ENCODE results near the gene HRH3.

The HRH3 gene

GRCh38 chr20:62197801-62198200, 22.3 kb downstream of the HRH3 start:
- ATAC-seq (ENCODE audit: low read depth), result no peak
- H3K36me3 Mint-ChIP-seq, result peaks cover 13% of the 10 kb centered on the region
- H3K4me1 Mint-ChIP-seq, result peaks cover 15% of the 10 kb centered on the region

DNA sequence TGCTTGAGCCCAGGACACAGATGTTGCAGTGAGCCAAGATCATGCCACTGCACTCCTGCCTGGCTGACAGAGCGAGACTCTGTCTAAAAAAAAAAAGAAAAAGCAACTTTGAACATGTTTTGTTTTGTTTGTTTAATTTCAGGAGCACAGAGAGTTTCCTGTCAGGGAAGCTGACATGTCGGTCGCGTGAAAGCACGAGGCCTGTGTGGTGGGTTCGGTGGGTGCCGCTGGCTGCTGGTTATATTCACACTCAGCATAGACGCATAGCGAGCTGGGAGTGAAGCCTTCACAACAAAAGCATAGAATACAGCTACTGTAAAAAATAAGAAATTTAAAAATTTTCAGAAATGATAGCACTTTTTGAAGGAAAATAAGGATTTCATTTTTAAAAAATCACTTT, 22.8 kb downstream of the HRH3 start:
- ATAC-seq (ENCODE audit: low read depth), result no peak
- H3K36me3 Mint-ChIP-seq, result peaks cover 13% of the 10 kb centered on the region
- H3K4me3 Mint-ChIP-seq, result no peak overlapping the region
- DNase-seq (ENCODE audit: low spot score in 2 of 2), result no peak
- H3K9me3 Mint-ChIP-seq, result no peaks in the 10 kb centered on the region
- no peak overlapping the region for H3K27ac Mint-ChIP-seq
- H3K27me3 Mint-ChIP-seq, result no peaks in the 10 kb centered on the region
- H3K4me1 Mint-ChIP-seq, result peaks cover 15% of the 10 kb centered on the region

More at GRCh38 chr20:62197801-62198200, 22.3 kb downstream of the HRH3 start:
- Mint-ChIP-seq H3K27ac (no peak overlapping the region), H3K9me3 (no peaks in the 10 kb centered on the region), H3K4me3 (no peak overlapping the region), H3K27me3 (no peaks in the 10 kb centered on the region)
- DNase-seq (ENCODE audit: low spot score in 2 of 2), result no peak

GRCh38 chr20:62196286-62196685, 23.8 kb downstream of the HRH3 start:
- Mint-ChIP-seq H3K9me3 (no peaks in the 10 kb centered on the region), H3K4me3 (no peak overlapping the region), H3K36me3 (peaks cover 13% of the 10 kb centered on the region), H3K27me3 (no peaks in the 10 kb centered on the region), H3K27ac (no peak overlapping the region), H3K4me1 (peaks cover 5% of the 10 kb centered on the region)
- DNase-seq (ENCODE audit: low spot score in 2 of 2) (no peak), ATAC-seq (ENCODE audit: low read depth) (no peak)

- H3K36me3 Mint-ChIP-seq, result peaks cover 14% of the 10 kb centered on the region
- H3K9me3 Mint-ChIP-seq, result no peaks in the 10 kb centered on the region
- no peak overlapping the region for H3K4me3 Mint-ChIP-seq
- no peaks in the 10 kb centered on the region for H3K27me3 Mint-ChIP-seq
- no peak for DNase-seq (ENCODE audit: low spot score in 2 of 2)
- ATAC-seq (ENCODE audit: low read depth), result no peak
- peaks cover 3% of the 10 kb centered on the region for H3K4me1 Mint-ChIP-seq
- no peak overlapping the region for H3K27ac Mint-ChIP-seq
Measured at GRCh38 chr20:62195736-62196135, 24.3 kb downstream of the HRH3 start.

DNA sequence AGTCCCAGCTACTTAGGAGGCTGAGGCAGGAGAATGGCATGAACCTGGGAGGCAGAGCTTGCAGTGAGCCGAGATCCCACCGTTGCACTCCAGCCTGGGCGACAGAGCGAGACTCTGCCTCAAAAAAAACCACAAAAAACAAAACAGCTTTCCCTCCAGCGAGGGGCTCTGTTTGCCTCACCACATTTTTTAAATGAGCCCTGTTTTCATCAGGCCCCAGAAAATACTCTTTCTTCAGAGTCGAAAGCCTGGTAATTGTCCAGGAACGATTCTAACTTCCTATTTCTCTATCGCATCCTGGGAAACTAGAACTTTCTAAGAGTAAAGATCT, 25.0 kb downstream of the HRH3 start:
- H3K27me3 Mint-ChIP-seq, result no peaks in the 10 kb centered on the region
- H3K4me1 Mint-ChIP-seq, result peaks cover 3% of the 10 kb centered on the region
- ATAC-seq (ENCODE audit: low read depth), result no peak
- H3K27ac Mint-ChIP-seq, result no peak overlapping the region
- no peak overlapping the region for H3K4me3 Mint-ChIP-seq
- H3K9me3 Mint-ChIP-seq, result no peaks in the 10 kb centered on the region
- DNase-seq (ENCODE audit: low spot score in 2 of 2), result no peak
- peaks cover 18% of the 10 kb centered on the region for H3K36me3 Mint-ChIP-seq

DNA sequence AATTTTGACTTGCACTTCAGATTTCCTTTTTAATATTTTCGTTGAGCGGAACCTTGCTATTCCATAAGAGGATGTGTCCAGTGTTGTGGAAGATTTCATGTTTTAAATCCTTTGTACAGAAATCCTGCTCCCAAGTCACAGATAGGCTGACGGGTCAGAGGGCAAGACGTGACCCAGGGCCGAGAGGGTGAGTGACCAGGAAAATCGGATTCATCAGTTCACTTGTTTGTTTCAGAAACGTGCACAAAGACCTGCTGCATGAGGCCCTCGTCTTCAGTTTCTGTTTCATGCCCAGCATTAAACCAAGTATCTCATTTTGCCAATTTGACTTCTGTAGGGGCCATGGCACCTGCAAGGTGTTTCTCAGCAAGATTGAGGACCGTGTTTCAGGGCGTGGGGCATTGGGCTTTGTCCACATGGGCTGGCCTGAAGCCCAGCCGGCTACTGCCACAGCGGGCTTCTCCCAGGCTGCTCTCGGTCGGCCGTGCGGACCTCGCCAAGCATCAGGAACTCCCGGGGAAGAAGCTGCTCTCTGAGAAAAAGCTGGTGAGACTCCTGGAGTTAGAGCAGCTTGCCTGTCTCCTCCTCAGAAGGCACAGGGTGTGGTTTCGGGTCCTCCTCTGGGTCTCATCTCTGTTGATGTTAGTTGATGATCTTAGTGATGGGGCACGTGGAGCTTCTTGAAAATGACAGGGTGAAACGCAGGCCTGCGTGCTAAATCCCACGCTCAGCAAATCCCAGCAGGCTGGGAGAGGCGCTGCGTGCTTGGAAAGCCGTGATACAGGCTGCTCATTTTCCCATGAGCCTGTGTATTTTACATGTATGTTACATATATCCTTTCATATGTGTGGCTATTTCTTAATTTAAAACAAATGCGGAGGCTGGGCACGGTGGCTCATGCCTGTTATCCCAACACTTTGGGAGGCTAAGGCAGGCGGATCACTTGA, 26.7 kb downstream of the HRH3 start:
- peaks cover 3% of the 10 kb centered on the region for H3K4me1 Mint-ChIP-seq
- no peak for DNase-seq (ENCODE audit: low spot score in 2 of 2)
- H3K9me3 Mint-ChIP-seq, result no peaks in the 10 kb centered on the region
- H3K27ac Mint-ChIP-seq, result no peak overlapping the region
- no peak for ATAC-seq (ENCODE audit: low read depth)
- peaks cover 12% of the 10 kb centered on the region for H3K36me3 Mint-ChIP-seq
- no peak overlapping the region for H3K4me3 Mint-ChIP-seq
- H3K27me3 Mint-ChIP-seq, result no peaks in the 10 kb centered on the region

DNA sequence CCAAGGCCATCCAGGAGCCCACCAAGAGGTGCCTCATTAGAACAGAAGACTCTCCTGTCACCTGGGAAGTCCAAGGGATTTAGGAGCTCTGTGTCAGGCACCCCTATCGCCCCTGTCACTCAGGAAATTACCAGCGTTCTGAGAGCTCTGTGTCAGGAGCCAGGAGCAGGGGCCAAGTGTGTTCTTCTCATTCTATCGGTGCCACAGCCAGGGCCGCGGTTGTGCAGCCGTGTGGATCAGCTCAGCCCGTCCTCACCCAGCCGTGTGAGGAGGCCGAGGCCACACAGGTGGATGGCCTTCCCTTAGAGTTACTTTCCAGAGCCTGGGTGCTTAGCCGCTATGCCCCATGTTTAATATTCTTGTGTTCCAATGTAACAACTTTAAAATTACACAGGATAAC, 27.4 kb downstream of the HRH3 start:
- H3K4me1 Mint-ChIP-seq, result peaks cover 4% of the 10 kb centered on the region
- no peak overlapping the region for H3K27ac Mint-ChIP-seq
- ATAC-seq (ENCODE audit: low read depth), result no peak
- H3K4me3 Mint-ChIP-seq, result no peak overlapping the region
- no peak for DNase-seq (ENCODE audit: low spot score in 2 of 2)
- no peaks in the 10 kb centered on the region for H3K9me3 Mint-ChIP-seq
- H3K36me3 Mint-ChIP-seq, result peaks cover 12% of the 10 kb centered on the region
- no peaks in the 10 kb centered on the region for H3K27me3 Mint-ChIP-seq

DNA sequence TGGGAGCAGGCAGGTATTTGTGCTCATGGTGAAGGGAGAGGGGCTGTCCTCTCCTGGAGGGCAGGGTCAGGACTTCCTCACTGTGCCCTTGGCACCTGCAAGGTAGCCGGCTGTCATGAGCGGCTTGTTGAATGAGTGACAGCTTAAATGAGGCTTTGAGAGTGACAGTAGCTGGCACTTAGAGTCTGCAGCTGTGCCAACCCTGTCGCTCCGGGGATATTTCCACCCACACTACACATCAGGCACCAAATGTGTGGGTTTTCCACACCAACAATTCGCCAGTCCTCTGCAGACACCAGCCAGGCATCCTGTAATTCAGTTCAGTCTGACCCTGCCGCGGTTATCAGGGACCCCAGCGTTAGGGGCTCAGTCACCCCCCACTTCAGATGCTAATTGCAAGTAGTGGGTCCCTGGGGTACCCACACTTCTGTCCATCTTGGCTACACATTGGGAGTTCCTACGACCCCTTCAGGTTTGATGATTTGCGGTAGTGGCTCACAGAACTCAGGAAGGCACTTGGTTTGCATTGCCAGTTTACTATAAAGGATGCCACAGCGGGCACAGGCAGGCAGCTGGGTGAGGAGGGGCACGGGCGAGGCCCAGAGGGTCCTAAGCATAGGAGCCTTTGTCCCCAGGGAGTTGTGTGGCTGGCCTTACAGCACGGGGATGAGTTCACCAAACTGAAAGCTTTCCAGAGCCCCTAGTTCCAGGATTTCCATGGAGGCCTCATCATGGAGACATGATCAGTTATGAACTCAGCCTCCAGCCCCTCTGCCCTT, 28.1 kb downstream of the HRH3 start:
- peaks cover 8% of the 10 kb centered on the region for H3K4me1 Mint-ChIP-seq
- DNase-seq (ENCODE audit: low spot score in 2 of 2) (no peak), ATAC-seq (ENCODE audit: low read depth) (no peak)
- H3K27me3 Mint-ChIP-seq, result no peaks in the 10 kb centered on the region
- H3K27ac Mint-ChIP-seq, result no peak overlapping the region
- H3K36me3 Mint-ChIP-seq, result peaks cover 12% of the 10 kb centered on the region
- no peaks in the 10 kb centered on the region for H3K9me3 Mint-ChIP-seq
- H3K4me3 Mint-ChIP-seq, result no peak overlapping the region

- Mint-ChIP-seq H3K27me3 (no peaks in the 10 kb centered on the region), H3K36me3 (peaks cover 14% of the 10 kb centered on the region), H3K27ac (no peak overlapping the region), H3K4me1 (peaks cover 12% of the 10 kb centered on the region), H3K4me3 (no peak overlapping the region), H3K9me3 (no peaks in the 10 kb centered on the region)
- no peak for ATAC-seq (ENCODE audit: low read depth)
- no peak for DNase-seq (ENCODE audit: low spot score in 2 of 2)
Measured at GRCh38 chr20:62190639-62191411, 29.3 kb downstream of the HRH3 start.

GRCh38 chr20:62186887-62187866, 32.9 kb downstream of the HRH3 start:
- Mint-ChIP-seq H3K9me3 (no peaks in the 10 kb centered on the region), H3K36me3 (peaks cover 11% of the 10 kb centered on the region), H3K27ac (no peak overlapping the region), H3K4me1 (peaks cover 24% of the 10 kb centered on the region), H3K27me3 (no peaks in the 10 kb centered on the region), H3K4me3 (no peak overlapping the region)
- DNase-seq (ENCODE audit: low spot score in 2 of 2), result no peak
- no peak for ATAC-seq (ENCODE audit: low read depth)

DNA sequence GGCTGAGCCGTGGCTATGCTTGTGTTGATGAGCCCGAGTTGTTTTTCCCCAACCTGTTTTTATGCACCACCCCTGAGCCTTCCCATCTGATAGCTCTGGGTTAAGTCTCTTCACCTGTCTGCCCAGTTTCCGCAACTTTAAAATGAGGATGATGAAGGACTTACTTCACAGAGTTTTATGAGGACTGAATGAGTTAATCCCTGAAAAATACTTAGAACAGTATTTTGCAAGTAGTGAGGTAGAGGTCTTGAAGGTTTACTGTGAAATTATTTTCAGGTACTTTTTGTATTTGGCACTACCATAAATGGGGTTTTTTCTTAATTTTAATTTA, 34.0 kb downstream of the HRH3 start:
- Mint-ChIP-seq H3K9me3 (no peaks in the 10 kb centered on the region), H3K4me3 (no peak overlapping the region), H3K27me3 (no peaks in the 10 kb centered on the region), H3K27ac (no peak overlapping the region), H3K36me3 (peaks cover 11% of the 10 kb centered on the region), H3K4me1 (peaks cover 29% of the 10 kb centered on the region)
- DNase-seq (ENCODE audit: low spot score in 2 of 2) (no peak), ATAC-seq (ENCODE audit: low read depth) (no peak)

DNA sequence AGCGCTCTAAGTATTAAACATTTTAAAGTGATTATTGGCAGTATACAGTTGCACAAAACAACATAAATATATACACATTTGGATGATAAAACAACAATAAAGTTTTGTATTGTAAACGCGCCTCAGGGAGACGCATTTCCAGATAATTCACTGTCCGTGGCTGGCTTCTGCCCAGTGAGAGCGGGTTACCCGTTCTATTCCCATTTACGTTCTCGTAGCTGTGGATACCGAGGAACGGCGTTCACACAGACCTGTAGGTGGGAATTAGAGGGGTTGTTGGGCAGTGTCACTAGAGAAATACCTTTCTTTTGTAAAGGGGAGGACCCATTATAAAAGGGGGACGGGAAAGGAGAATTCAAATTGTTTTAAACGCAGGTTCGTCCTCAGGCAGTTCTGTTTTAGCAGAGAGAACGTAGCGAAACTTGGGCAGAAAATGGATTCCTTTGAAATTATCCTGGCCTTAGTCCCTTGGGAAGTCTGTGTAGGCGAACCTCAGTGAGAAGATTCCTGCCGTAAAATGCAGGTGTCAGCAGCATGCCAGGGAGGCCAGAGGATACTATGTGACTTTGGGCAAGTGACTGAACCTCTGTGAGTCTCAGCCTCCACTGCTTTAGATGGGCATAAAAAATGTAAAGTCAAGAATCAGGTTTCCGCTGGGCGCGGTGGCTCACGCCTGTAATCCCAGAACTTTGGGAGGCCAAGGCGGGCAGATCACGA, 36.5 kb downstream of the HRH3 start:
- H3K9me3 Mint-ChIP-seq, result no peaks in the 10 kb centered on the region
- ATAC-seq (ENCODE audit: low read depth), result no peak

More for the DNA sequence above, 36.5 kb downstream of the HRH3 start:
- no peak for DNase-seq (ENCODE audit: low spot score in 2 of 2)
- Mint-ChIP-seq H3K4me3 (peak overlapping the region; percentile 97), H3K36me3 (peaks cover 2% of the 10 kb centered on the region), H3K27me3 (no peaks in the 10 kb centered on the region), H3K27ac (peak overlapping the region; percentile 99), H3K4me1 (peaks cover 29% of the 10 kb centered on the region)
